Measurements from ENCODE around the gene CA9. TPM values are rescaled to one million over a fixed set of nuclear protein-coding genes. Genes with fewer than 3 reads are reported as not detected.
A peak's percentile ranks its signal among the peaks of the same experiment; 100 is the strongest.

Gene CA9
- total RNA-seq, 2 experiments from 2014 or later: 0.86 to 1.2 TPM

GRCh38 chr9:35691757-35692301 lies 18.1 kb downstream of the CA9 start:
- DNase-seq: no peak
- Mint-ChIP-seq H3K36me3 (peaks cover 6% of the 10 kb centered on the region), H3K4me1 (peaks cover 15% of the 10 kb centered on the region), H3K4me3 (peak overlapping the region; percentile 91), H3K27ac (no peak overlapping the region), H3K9me3 (no peaks in the 10 kb centered on the region), H3K27me3 (no peaks in the 10 kb centered on the region)
- no peak for ATAC-seq (ENCODE audit: low read depth)
- POLR2A ChIA-PET: interaction anchor here (0.7 to 2.8 kb wide), 6 partner anchors 27 to 61 kb away, joined by 3 to 11 read pairs (median 6); partner anchors contain the start of genes ARHGEF39, CREB3 and TLN1

GRCh38 chr9:35695943-35696401 lies 22.2 kb downstream of the CA9 start:
- DNase-seq (no peak), ATAC-seq (ENCODE audit: low read depth) (no peak)
- Mint-ChIP-seq H3K9me3 (no peaks in the 10 kb centered on the region), H3K36me3 (peaks cover 18% of the 10 kb centered on the region), H3K4me3 (no peak overlapping the region), H3K4me1 (peaks cover 9% of the 10 kb centered on the region), H3K27ac (no peak overlapping the region), H3K27me3 (no peaks in the 10 kb centered on the region)
- POLR2A ChIA-PET: interaction anchor here (1.2 to 1.6 kb wide), 7 partner anchors 9 to 84 kb away, joined by 3 to 9 read pairs (median 5); partner anchors contain the start of genes ARHGEF39, CREB3, GBA2 and RGP1

GRCh38 chr9:35696520-35697215 lies 22.9 kb downstream of the CA9 start:
- POLR2A ChIA-PET: interaction anchor here (0.6 to 1.6 kb wide), 9 partner anchors 8 to 93 kb away, joined by 3 to 9 read pairs (median 5); partner anchors contain the start of genes ARHGEF39, CREB3, GBA2 and RGP1
- Mint-ChIP-seq H3K27me3 (no peaks in the 10 kb centered on the region), H3K27ac (no peak overlapping the region), H3K36me3 (peaks cover 18% of the 10 kb centered on the region), H3K4me1 (peaks cover 9% of the 10 kb centered on the region), H3K9me3 (no peaks in the 10 kb centered on the region), H3K4me3 (no peak overlapping the region)
- ATAC-seq (ENCODE audit: low read depth) (peak; percentile 81), DNase-seq (peak; percentile 55)

- POLR2A ChIA-PET: interaction anchor here (1.4 to 1.6 kb wide), 3 partner anchors 34 to 51 kb away, joined by 4 to 9 read pairs (median 5); partner anchors contain the start of genes CREB3 and TLN1
- no peaks in the 10 kb centered on the region for H3K27me3 Mint-ChIP-seq
- H3K9me3 Mint-ChIP-seq: no peaks in the 10 kb centered on the region
- peaks cover 18% of the 10 kb centered on the region for H3K36me3 Mint-ChIP-seq
- no peak overlapping the region for H3K4me3 Mint-ChIP-seq
- H3K4me1 Mint-ChIP-seq: peaks cover 5% of the 10 kb centered on the region
- no peak for ATAC-seq (ENCODE audit: low read depth)
- no peak for DNase-seq
- H3K27ac Mint-ChIP-seq: no peak overlapping the region
These were observed 23.8 kb downstream of the CA9 start for GRCh38 chr9:35697486-35697885.

GRCh38 chr9:35698231-35698630 lies 24.5 kb downstream of the CA9 start:
- Mint-ChIP-seq H3K4me1 (peaks cover 5% of the 10 kb centered on the region), H3K27me3 (no peaks in the 10 kb centered on the region), H3K36me3 (peaks cover 24% of the 10 kb centered on the region), H3K4me3 (no peak overlapping the region), H3K9me3 (no peaks in the 10 kb centered on the region), H3K27ac (no peak overlapping the region)
- no peak for ATAC-seq (ENCODE audit: low read depth)
- no peak for DNase-seq
- POLR2A ChIA-PET: no interaction called here

GRCh38 chr9:35700031-35700430 lies 26.3 kb downstream of the CA9 start:
- no peak overlapping the region for H3K4me3 Mint-ChIP-seq
- H3K36me3 Mint-ChIP-seq: peaks cover 34% of the 10 kb centered on the region
- DNase-seq (no peak), ATAC-seq (ENCODE audit: low read depth) (no peak)
- peaks cover 5% of the 10 kb centered on the region for H3K4me1 Mint-ChIP-seq
- H3K9me3 Mint-ChIP-seq: no peaks in the 10 kb centered on the region
- POLR2A ChIA-PET: no interaction called here
- H3K27me3 Mint-ChIP-seq: no peaks in the 10 kb centered on the region
- H3K27ac Mint-ChIP-seq: no peak overlapping the region

GRCh38 chr9:35700942-35701341 lies 27.2 kb downstream of the CA9 start:
- POLR2A ChIA-PET: no interaction called here
- Mint-ChIP-seq H3K36me3 (peaks cover 34% of the 10 kb centered on the region), H3K4me3 (no peak overlapping the region), H3K9me3 (no peaks in the 10 kb centered on the region), H3K4me1 (peaks cover 5% of the 10 kb centered on the region), H3K27ac (no peak overlapping the region), H3K27me3 (no peaks in the 10 kb centered on the region)
- ATAC-seq (ENCODE audit: low read depth) (no peak), DNase-seq (no peak)

GRCh38 chr9:35702696-35703095 lies 29.0 kb downstream of the CA9 start:
- Mint-ChIP-seq H3K4me3 (no peak overlapping the region), H3K36me3 (peaks cover 36% of the 10 kb centered on the region), H3K9me3 (no peaks in the 10 kb centered on the region), H3K4me1 (no peaks in the 10 kb centered on the region), H3K27ac (no peak overlapping the region), H3K27me3 (no peaks in the 10 kb centered on the region)
- ATAC-seq (ENCODE audit: low read depth) (no peak), DNase-seq (no peak)
- POLR2A ChIA-PET: no interaction called here

- Mint-ChIP-seq H3K27ac (no peak overlapping the region), H3K4me1 (no peaks in the 10 kb centered on the region), H3K9me3 (no peaks in the 10 kb centered on the region), H3K4me3 (no peak overlapping the region), H3K27me3 (no peaks in the 10 kb centered on the region), H3K36me3 (peaks cover 41% of the 10 kb centered on the region)
- ATAC-seq (ENCODE audit: low read depth) (no peak), DNase-seq (no peak)
- POLR2A ChIA-PET: interaction anchor here (1.3 kb wide), 1 partner anchor 8 kb away, joined by 3 read pairs; no protein-coding TSS in a partner anchor
These were observed 30.4 kb downstream of the CA9 start for GRCh38 chr9:35703906-35704672.

- POLR2A ChIA-PET: interaction anchor here (1.3 kb wide), 1 partner anchor 9 kb away, joined by 3 read pairs; no protein-coding TSS in a partner anchor
- H3K27ac Mint-ChIP-seq: no peak overlapping the region
- peaks cover 47% of the 10 kb centered on the region for H3K36me3 Mint-ChIP-seq
- H3K4me3 Mint-ChIP-seq: no peak overlapping the region
- H3K4me1 Mint-ChIP-seq: no peaks in the 10 kb centered on the region
- no peaks in the 10 kb centered on the region for H3K27me3 Mint-ChIP-seq
- DNase-seq: no peak
- no peaks in the 10 kb centered on the region for H3K9me3 Mint-ChIP-seq
- no peak for ATAC-seq (ENCODE audit: low read depth)
These were observed 31.6 kb downstream of the CA9 start for GRCh38 chr9:35705372-35705771.

- no peak overlapping the region for H3K4me3 Mint-ChIP-seq
- no peaks in the 10 kb centered on the region for H3K4me1 Mint-ChIP-seq
- H3K27ac Mint-ChIP-seq: no peak overlapping the region
- DNase-seq: no peak
- ATAC-seq (ENCODE audit: low read depth): peak; percentile 22
- H3K9me3 Mint-ChIP-seq: no peaks in the 10 kb centered on the region
- H3K36me3 Mint-ChIP-seq: peaks cover 52% of the 10 kb centered on the region
- POLR2A ChIA-PET: no interaction called here
- H3K27me3 Mint-ChIP-seq: no peaks in the 10 kb centered on the region
These were observed 32.2 kb downstream of the CA9 start for GRCh38 chr9:35705836-35706430.

- Mint-ChIP-seq H3K4me3 (no peak overlapping the region), H3K27me3 (no peaks in the 10 kb centered on the region), H3K4me1 (no peaks in the 10 kb centered on the region), H3K9me3 (no peaks in the 10 kb centered on the region), H3K27ac (no peak overlapping the region), H3K36me3 (peaks cover 55% of the 10 kb centered on the region)
- POLR2A ChIA-PET: no interaction called here
- DNase-seq (no peak), ATAC-seq (ENCODE audit: low read depth) (no peak)
These were observed 33.2 kb downstream of the CA9 start for GRCh38 chr9:35706951-35707350.

GRCh38 chr9:35708146-35708545 lies 34.4 kb downstream of the CA9 start:
- POLR2A ChIA-PET: no interaction called here

More at GRCh38 chr9:35708146-35708545, 34.4 kb downstream of the CA9 start:
- H3K4me3 Mint-ChIP-seq: no peak overlapping the region
- H3K27me3 Mint-ChIP-seq: no peaks in the 10 kb centered on the region
- DNase-seq: no peak
- H3K27ac Mint-ChIP-seq: no peak overlapping the region
- ATAC-seq (ENCODE audit: low read depth): no peak
- peaks cover 51% of the 10 kb centered on the region for H3K36me3 Mint-ChIP-seq
- H3K4me1 Mint-ChIP-seq: no peaks in the 10 kb centered on the region
- no peaks in the 10 kb centered on the region for H3K9me3 Mint-ChIP-seq
